Thoracic aorta (tissue), 2 donors: ENCODE data around the gene MSL3B. TPM values are rescaled to one million over a fixed set of nuclear protein-coding genes. Genes with fewer than 3 reads are reported as not detected.

Experiments used
- ATAC-seq: fragments of 150-250 bp; one replicate; pipeline ENCODE4 v1.8.0; 2017; ENCODE audit warnings: low read depth; ENCODE audit not compliant: insufficient number of reproducible peaks, low FRiP score
- DNase-seq: peaks from one replicate; pipeline ENCODE4 v3.0.0-alpha.2; 2020; ENCODE audit warnings: low spot score
- H3K27ac ChIP-seq, 2 donors: fragments of 200-600 bp; sonication (generic); 1 replicate in 1 of 2; 2 replicates in 1 of 2; pipeline ENCODE4 v1.5.1; 2016; ENCODE audit warnings: mild to moderate bottlenecking in 2 of 2, moderate library complexity in 2 of 2
- H3K27me3 ChIP-seq: fragments of 200-600 bp; sonication (generic); replicated peaks from 2 replicates; pipeline ENCODE4 v1.6.0; 2016; ENCODE audit warnings: mild to moderate bottlenecking; ENCODE audit not compliant: insufficient read depth
- H3K36me3 ChIP-seq: fragments of 200-600 bp; sonication (generic); one replicate; pipeline ENCODE4 v1.5.1; 2016
- H3K4me1 ChIP-seq, 2 donors: fragments of 200-600 bp; sonication (generic); 1 replicate in 1 of 2; 2 replicates in 1 of 2; pipeline versions ENCODE4 v1.5.1 to v1.6.0; 2016; ENCODE audit warnings: low read depth in 2 of 2, mild to moderate bottlenecking in 1 of 2; ENCODE audit not compliant: control insufficient read depth in 1 of 2
- H3K4me3 ChIP-seq: fragments of 200-600 bp; sonication (generic); 2 replicates; pipeline ENCODE4 v1.5.1; 2016; ENCODE audit warnings: mild to moderate bottlenecking
- H3K9me3 ChIP-seq: fragments of 200-600 bp; sonication (generic); 2 replicates; pipeline ENCODE4 v1.5.1; 2016
- CTCF ChIP-seq: fragments of 200-600 bp; sonication (generic); IDR thresholded peaks from one replicate; pipeline ENCODE4 v1.5.1; 2019; ENCODE audit warnings: antibody characterized with exemption
- total RNA-seq, 2 donors: library from RNA; depleted of rRNA; stranded (reverse); fragments of >200 nt; gene quantifications; one replicate each; pipeline versions ENCODE4 v1.1.0 to v1.2.3, GENCODE V29; 2016

The MSL3B gene

GRCh38 chr2:233816771-233817170 is 51.4 kb downstream of the MSL3B start:
- Histone ChIP-seq H3K9me3 (no peaks in the 10 kb centered on the region), H3K4me3 (no peak overlapping the region), H3K36me3 (no peaks in the 10 kb centered on the region), H3K4me1 (no peaks in the 10 kb centered on the region), H3K27me3 (no peaks in the 10 kb centered on the region), H3K27ac (no peak overlapping the region)
- no peak for DNase-seq
- no peak for ATAC-seq
- TF ChIP-seq CTCF = no peak

GRCh38 chr2:233816334-233816733 is 51.9 kb downstream of the MSL3B start:
- Histone ChIP-seq H3K4me1 (no peaks in the 10 kb centered on the region), H3K36me3 (no peaks in the 10 kb centered on the region), H3K27me3 (no peaks in the 10 kb centered on the region), H3K9me3 (no peaks in the 10 kb centered on the region), H3K4me3 (no peak overlapping the region), H3K27ac (no peak overlapping the region)
- no peak for TF ChIP-seq CTCF
- ATAC-seq = no peak
- no peak for DNase-seq

DNA sequence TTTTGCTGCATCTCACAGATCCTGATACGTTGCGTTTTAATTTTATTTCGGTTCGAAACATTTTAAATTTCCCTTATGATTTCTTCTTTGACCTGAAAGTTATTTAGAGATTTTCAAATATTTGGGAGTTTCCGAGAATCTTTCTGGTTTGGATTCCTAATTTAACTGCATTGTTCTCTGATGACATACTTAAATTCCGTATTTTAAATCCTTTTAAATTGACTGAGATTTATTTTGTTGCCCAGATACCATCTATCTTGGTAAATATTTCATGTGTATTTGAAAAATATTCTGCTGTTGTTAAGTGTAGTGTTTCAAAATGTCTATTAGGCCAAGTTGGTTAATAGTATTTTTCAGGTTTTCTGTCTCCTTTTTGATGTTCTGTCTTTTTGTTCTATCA is 52.3 kb downstream of the MSL3B start:
- H3K27me3 ChIP-seq = no peaks in the 10 kb centered on the region
- DNase-seq (no peak), ATAC-seq (no peak)
- H3K27ac ChIP-seq = no peak overlapping the region
- no peaks in the 10 kb centered on the region for H3K4me1 ChIP-seq
- no peak for TF ChIP-seq CTCF
- no peak overlapping the region for H3K4me3 ChIP-seq
- H3K9me3 ChIP-seq = no peaks in the 10 kb centered on the region
- H3K36me3 ChIP-seq = no peaks in the 10 kb centered on the region

Other genes starting within 250 kb of the MSL3B start
- under 1 TPM in 1 of 2 donors, not detected in 1; 0.41 TPM for gene UGT1A10, start 231.9 kb downstream of the MSL3B start, total RNA-seq
- gene UGT1A9, start 196.5 kb downstream of the MSL3B start, total RNA-seq = not detected
- under 1 TPM in 1 of 2 donors, not detected in 1; 0.35 TPM for gene UGT1A7, start 186.5 kb downstream of the MSL3B start, total RNA-seq
- not detected for gene UGT1A6, start 175.5 kb downstream of the MSL3B start, total RNA-seq
- gene UGT1A5, start 155.5 kb downstream of the MSL3B start, total RNA-seq = not detected
- not detected for gene UGT1A4, start 149.7 kb downstream of the MSL3B start, total RNA-seq
- not detected for gene UGT1A3, start 139.3 kb downstream of the MSL3B start, total RNA-seq
- gene UGT1A1, start 108.1 kb downstream of the MSL3B start, total RNA-seq = not detected
- gene MROH2A, start 90.1 kb downstream of the MSL3B start, total RNA-seq = not detected
- 1 to 10 TPM in 1 of 2 donors, under 1 TPM in 1; 0.95 to 1.6 TPM for gene HJURP, start 13.9 kb downstream of the MSL3B start, total RNA-seq
- not detected for gene TRPM8, start 49.0 kb upstream of the MSL3B start, total RNA-seq
- not detected for gene SPP2, start 182.3 kb upstream of the MSL3B start, total RNA-seq